HUES64 (cell line): ENCODE measurements around the gene C12orf43.

Source experiments
- H3K27ac ChIP-seq: 2 replicates; pipeline ENCODE4 v1.7.0; 2013; ENCODE audit warnings: low read depth, low read length, inconsistent platforms
- H3K27me3 ChIP-seq: 2 replicates; pipeline ENCODE4 v1.6.1; 2013; ENCODE audit warnings: mild to moderate bottlenecking, low read length; ENCODE audit not compliant: insufficient read depth
- H3K36me3 ChIP-seq: 2 replicates; pipeline ENCODE4 v1.6.1; 2013; ENCODE audit warnings: mild to moderate bottlenecking, low read length; ENCODE audit not compliant: insufficient read depth
- H3K4me1 ChIP-seq: 2 replicates; pipeline ENCODE4 v1.6.1; 2013; ENCODE audit warnings: mild to moderate bottlenecking, low read length, moderate library complexity; ENCODE audit not compliant: insufficient read depth
- H3K4me3 ChIP-seq: 2 replicates; pipeline ENCODE4 v1.5.1; 2013; ENCODE audit warnings: mild to moderate bottlenecking, low read length, moderate library complexity
- H3K9ac ChIP-seq: 2 replicates; pipeline ENCODE4 v1.6.1; 2013; ENCODE audit warnings: mild to moderate bottlenecking, low read depth, low read length
- H3K9me3 ChIP-seq: 2 replicates; pipeline ENCODE4 v1.6.1; 2013; ENCODE audit warnings: low read depth, low read length; ENCODE audit not compliant: insufficient read depth
- WGBS: fragments of 150-250, 120-280 bp; methylation state at CpG from one replicate; pipeline ENCODE4 v1.1.7; 2013; ENCODE audit warnings: missing lambda C conversion rate; 5-methylcytosine and 5-hydroxymethylcytosine counted together

The C12orf43 gene

GRCh38 chr12:121025442-121026226 lies 9.3 kb upstream of the C12orf43 start:
- no peaks in the 10 kb centered on the region for H3K27me3 ChIP-seq
- H3K9me3 ChIP-seq, result no peaks in the 10 kb centered on the region
- H3K27ac ChIP-seq, result no peak overlapping the region
- no peaks in the 10 kb centered on the region for H3K4me1 ChIP-seq
- WGBS, result 92% methylated on average over 11 of the region's 11 CpGs
- no peak overlapping the region for H3K9ac ChIP-seq
- H3K36me3 ChIP-seq, result no peaks in the 10 kb centered on the region
- no peak overlapping the region for H3K4me3 ChIP-seq

GRCh38 chr12:121023799-121024198 lies 7.5 kb upstream of the C12orf43 start:
- H3K27ac ChIP-seq, result no peak overlapping the region
- no peak overlapping the region for H3K9ac ChIP-seq
- no peaks in the 10 kb centered on the region for H3K9me3 ChIP-seq
- no peaks in the 10 kb centered on the region for H3K36me3 ChIP-seq
- 85% methylated on average over 8 of the region's 8 CpGs for WGBS
- no peaks in the 10 kb centered on the region for H3K4me1 ChIP-seq
- no peaks in the 10 kb centered on the region for H3K27me3 ChIP-seq
- no peak overlapping the region for H3K4me3 ChIP-seq

- Histone ChIP-seq H3K4me3 (no peak overlapping the region), H3K4me1 (no peaks in the 10 kb centered on the region), H3K27ac (no peak overlapping the region), H3K36me3 (no peaks in the 10 kb centered on the region), H3K9ac (no peak overlapping the region), H3K27me3 (no peaks in the 10 kb centered on the region), H3K9me3 (no peaks in the 10 kb centered on the region)
- WGBS, result 97% methylated on average over 1 of the region's 2 CpGs
Observed at GRCh38 chr12:121022713-121023112, 6.4 kb upstream of the C12orf43 start.

GRCh38 chr12:121021754-121022153 lies 5.5 kb upstream of the C12orf43 start:
- H3K36me3 ChIP-seq, result no peaks in the 10 kb centered on the region
- H3K9me3 ChIP-seq, result no peaks in the 10 kb centered on the region
- H3K4me3 ChIP-seq, result no peak overlapping the region
- no peaks in the 10 kb centered on the region for H3K4me1 ChIP-seq
- H3K9ac ChIP-seq, result no peak overlapping the region
- H3K27me3 ChIP-seq, result no peaks in the 10 kb centered on the region
- WGBS, result 97% methylated on average over 6 of the region's 6 CpGs
- no peak overlapping the region for H3K27ac ChIP-seq

- peaks cover 8% of the 10 kb centered on the region; the same call in 1 of the 2 replicates for H3K4me1 ChIP-seq
- WGBS, result 100% methylated on average over 1 of the region's 2 CpGs
- H3K27ac ChIP-seq, result no peak overlapping the region
Observed at GRCh38 chr12:121018860-121019617, 2.8 kb upstream of the C12orf43 start.

GRCh38 chr12:121017966-121018491 lies 1.7 kb upstream of the C12orf43 start:
- H3K27me3 ChIP-seq, result no peaks in the 10 kb centered on the region
- H3K36me3 ChIP-seq, result peaks cover 8% of the 10 kb centered on the region
- 92% methylated on average over 15 of the region's 15 CpGs for WGBS
- no peak overlapping the region for H3K27ac ChIP-seq
- H3K9ac ChIP-seq, result no peak overlapping the region
- no peaks in the 10 kb centered on the region for H3K9me3 ChIP-seq
- H3K4me1 ChIP-seq, result peaks cover 8% of the 10 kb centered on the region; the same call in 1 of the 2 replicates
- H3K4me3 ChIP-seq, result no peak overlapping the region

More at GRCh38 chr12:121018860-121019617, 2.8 kb upstream of the C12orf43 start:
- Histone ChIP-seq H3K36me3 (no peaks in the 10 kb centered on the region), H3K9ac (no peak overlapping the region), H3K27me3 (no peaks in the 10 kb centered on the region), H3K4me3 (no peak overlapping the region), H3K9me3 (no peaks in the 10 kb centered on the region)

GRCh38 chr12:121013715-121014114 lies 2.6 kb downstream of the C12orf43 start:
- H3K9ac ChIP-seq, result no peak overlapping the region
- H3K27ac ChIP-seq, result no peak overlapping the region
- peaks cover 8% of the 10 kb centered on the region; the same call in 1 of the 2 replicates for H3K4me1 ChIP-seq
- no peaks in the 10 kb centered on the region for H3K27me3 ChIP-seq
- WGBS, result 93% methylated on average over 3 of the region's 3 CpGs
- no peaks in the 10 kb centered on the region for H3K9me3 ChIP-seq
- no peak overlapping the region for H3K4me3 ChIP-seq
- peaks cover 40% of the 10 kb centered on the region for H3K36me3 ChIP-seq

GRCh38 chr12:121011820-121012219 lies 4.5 kb downstream of the C12orf43 start:
- H3K4me3 ChIP-seq, result no peak overlapping the region
- no peaks in the 10 kb centered on the region for H3K27me3 ChIP-seq
- no peak overlapping the region for H3K27ac ChIP-seq
- H3K9me3 ChIP-seq, result no peaks in the 10 kb centered on the region
- H3K9ac ChIP-seq, result no peak overlapping the region
- peaks cover 8% of the 10 kb centered on the region; the same call in 1 of the 2 replicates for H3K4me1 ChIP-seq
- H3K36me3 ChIP-seq, result peaks cover 58% of the 10 kb centered on the region
- 97% methylated on average over 6 of the region's 6 CpGs for WGBS

- peaks cover 8% of the 10 kb centered on the region; the same call in 1 of the 2 replicates for H3K4me1 ChIP-seq
- H3K27ac ChIP-seq, result no peak overlapping the region
- H3K9me3 ChIP-seq, result no peaks in the 10 kb centered on the region
- H3K9ac ChIP-seq, result no peak overlapping the region
- WGBS, result 95% methylated on average over 7 of the region's 8 CpGs
- no peak overlapping the region for H3K4me3 ChIP-seq
- peaks cover 65% of the 10 kb centered on the region for H3K36me3 ChIP-seq
- no peaks in the 10 kb centered on the region for H3K27me3 ChIP-seq
Observed at GRCh38 chr12:121010860-121011259, 5.4 kb downstream of the C12orf43 start.

- H3K27ac ChIP-seq, result no peak overlapping the region
- 86% methylated on average over 10 of the region's 10 CpGs for WGBS
- no peaks in the 10 kb centered on the region for H3K4me1 ChIP-seq
- H3K4me3 ChIP-seq, result no peak overlapping the region
- peaks cover 71% of the 10 kb centered on the region for H3K36me3 ChIP-seq
- H3K9ac ChIP-seq, result no peak overlapping the region
- no peaks in the 10 kb centered on the region for H3K27me3 ChIP-seq
- no peaks in the 10 kb centered on the region for H3K9me3 ChIP-seq
Observed at GRCh38 chr12:121009741-121010140, 6.5 kb downstream of the C12orf43 start.
